Measurements from ENCODE around the gene ELN. TPM values are rescaled to one million over a fixed set of nuclear protein-coding genes. Genes with fewer than 3 reads are reported as not detected.

The ELN gene
- total RNA-seq, 1 experiment from 2014 or later, result not detected

DNA sequence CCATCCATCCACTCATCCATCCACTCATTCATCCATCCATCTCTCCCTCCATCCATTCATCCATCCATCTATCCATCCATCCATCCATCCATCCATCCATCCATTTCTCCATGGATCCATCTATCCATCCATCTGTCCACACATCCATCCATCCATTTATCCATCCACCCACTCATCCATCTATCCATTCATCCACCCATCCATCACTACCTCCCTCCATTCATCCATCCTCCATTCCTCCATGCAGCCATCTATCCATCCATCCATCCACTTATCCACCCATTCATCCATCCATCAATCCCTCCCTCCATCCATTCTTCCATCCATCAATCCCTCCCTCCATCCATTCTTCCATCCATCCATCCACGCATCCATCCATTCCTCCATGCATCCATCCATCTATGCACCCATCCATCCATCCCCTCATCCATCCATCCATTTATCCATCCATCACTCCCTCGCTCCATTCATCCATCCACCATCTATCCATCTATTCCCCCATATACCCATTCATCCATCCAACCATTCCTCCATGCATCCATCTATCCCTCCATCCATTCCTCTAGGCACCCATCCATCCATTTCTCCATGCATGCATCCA lies 21.1 kb downstream of the ELN start:
- in situ Hi-C loops (cut with HindIII; ENCODE audit: low pct_unique_long_range_greater_than_20kb, low sequenced_read_pairs), result no loop called here
- no peak for DNase-seq (ENCODE audit: low read depth, low spot score)

DNA sequence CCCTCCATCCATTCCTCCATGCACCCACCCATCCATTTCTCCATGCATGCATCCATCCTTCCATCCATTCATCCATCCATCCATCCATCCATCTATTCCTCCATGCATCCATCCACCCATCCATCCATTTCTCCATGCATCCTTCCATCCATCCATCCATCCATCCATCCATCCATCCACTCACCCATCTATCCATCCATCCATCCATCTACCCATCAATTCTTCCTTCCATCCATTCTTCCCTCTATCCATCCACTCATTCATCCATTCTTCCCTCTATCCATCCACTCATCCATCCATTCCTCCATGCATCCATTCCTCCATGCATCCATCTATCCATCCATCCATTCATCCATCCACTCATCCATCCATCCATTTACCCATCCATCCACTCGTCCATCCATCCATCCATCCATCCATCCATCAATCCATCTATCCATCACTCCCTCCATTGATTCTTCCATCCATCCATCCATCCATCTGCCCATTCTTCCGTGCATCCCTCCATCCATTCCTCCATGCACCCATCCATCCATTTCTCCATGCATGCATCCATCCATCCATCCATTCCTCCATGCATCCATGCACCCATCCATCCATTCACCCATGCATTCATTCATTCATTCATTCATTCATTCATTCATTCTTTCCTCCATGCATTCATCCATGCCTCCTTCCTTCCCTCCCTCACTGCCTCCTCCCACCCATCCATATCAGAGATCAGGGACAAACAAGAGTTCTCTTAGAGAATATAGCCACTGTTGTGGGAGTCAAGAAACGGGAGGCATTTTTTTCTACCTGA lies 22.2 kb downstream of the ELN start:
- DNase-seq (ENCODE audit: low read depth, low spot score), result no peak
- in situ Hi-C loops (cut with HindIII; ENCODE audit: low pct_unique_long_range_greater_than_20kb, low sequenced_read_pairs), result no loop called here

DNA sequence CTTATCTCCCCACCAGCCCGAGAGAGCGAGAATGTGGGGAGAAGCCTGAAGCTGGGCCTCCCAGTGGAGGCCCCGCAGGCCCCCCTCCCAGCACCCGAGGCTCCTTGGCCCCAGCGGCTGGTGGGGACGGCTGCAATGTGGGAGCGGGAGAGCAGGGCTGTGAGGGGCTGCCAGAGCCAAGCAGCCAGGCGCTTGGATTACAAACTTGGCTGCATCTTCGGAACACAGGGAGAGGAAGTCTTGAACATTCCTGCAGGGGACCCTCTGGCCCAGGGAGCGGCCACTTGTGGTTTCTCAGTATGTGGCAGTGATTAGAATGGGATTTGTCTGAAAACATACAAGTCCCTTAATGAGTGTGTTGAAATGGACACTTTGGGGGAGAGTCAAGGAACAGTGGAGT lies 23.2 kb downstream of the ELN start:
- no peak for DNase-seq (ENCODE audit: low read depth, low spot score)
- in situ Hi-C loops (cut with HindIII; ENCODE audit: low pct_unique_long_range_greater_than_20kb, low sequenced_read_pairs), result no loop called here

DNA sequence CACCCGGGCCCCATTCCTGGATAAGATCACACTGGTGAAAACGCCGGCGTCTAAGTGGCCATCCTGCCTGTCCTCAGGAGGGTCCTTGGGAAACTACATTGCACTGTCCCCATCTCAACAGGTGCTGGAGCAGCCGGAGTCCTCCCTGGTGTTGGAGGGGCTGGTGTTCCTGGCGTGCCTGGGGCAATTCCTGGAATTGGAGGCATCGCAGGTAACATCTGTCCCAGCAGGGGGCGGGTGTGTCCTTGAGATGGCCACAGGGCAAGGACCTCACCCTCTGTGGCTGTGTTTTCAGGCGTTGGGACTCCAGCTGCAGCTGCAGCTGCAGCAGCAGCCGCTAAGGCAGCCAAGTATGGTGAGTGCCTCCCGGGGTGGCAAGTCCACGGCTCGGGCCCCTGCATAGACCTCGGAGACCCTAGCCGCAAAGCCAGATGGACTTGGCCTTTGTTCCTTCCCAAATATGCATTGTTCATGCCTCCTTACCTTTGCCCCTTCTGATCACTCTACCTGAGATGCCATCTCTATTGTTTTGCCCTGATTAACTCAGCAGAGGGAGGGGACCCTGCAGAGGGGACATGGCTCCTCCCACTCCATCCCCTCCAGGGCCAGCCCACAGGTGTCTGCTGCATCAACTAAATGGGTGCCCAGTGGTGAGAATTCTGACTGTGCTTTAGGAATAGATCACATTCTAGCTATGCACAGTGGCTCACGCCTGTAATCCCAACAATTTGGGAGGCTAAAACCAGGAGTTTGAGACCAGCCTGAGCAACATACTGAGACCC lies 23.8 kb downstream of the ELN start:
- peak; percentile 52 for DNase-seq (ENCODE audit: low read depth, low spot score)
- in situ Hi-C loops (cut with HindIII; ENCODE audit: low pct_unique_long_range_greater_than_20kb, low sequenced_read_pairs), result no loop called here

DNA sequence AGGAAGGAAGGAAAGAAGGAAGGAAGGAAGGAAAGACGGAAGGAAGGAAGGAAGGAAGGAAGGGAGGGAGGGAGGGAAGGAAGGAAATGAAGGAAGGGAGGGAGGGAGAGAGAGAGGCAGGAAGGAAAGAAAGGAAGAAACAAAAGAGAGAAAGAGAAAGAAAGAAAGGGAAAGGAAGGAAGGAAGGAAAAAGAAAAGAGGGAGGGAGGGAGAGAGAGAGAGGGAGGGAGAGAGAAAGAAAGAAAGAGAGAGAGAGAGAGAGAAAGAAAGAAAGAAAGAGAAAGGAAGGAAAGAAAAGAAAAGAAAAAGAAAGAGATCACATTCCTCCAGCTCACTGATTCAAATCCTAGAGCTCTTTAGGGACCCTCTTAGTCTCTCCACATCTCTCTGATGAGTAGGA lies 24.7 kb downstream of the ELN start:
- in situ Hi-C loops (cut with HindIII; ENCODE audit: low pct_unique_long_range_greater_than_20kb, low sequenced_read_pairs), result no loop called here
- no peak for DNase-seq (ENCODE audit: low read depth, low spot score)

- no peak for DNase-seq (ENCODE audit: low read depth, low spot score)
- in situ Hi-C loops (cut with HindIII; ENCODE audit: low pct_unique_long_range_greater_than_20kb, low sequenced_read_pairs), result no loop called here
These were observed 25.7 kb downstream of the ELN start for GRCh38 chr7:74053589-74054186.

GRCh38 chr7:74056096-74056915 lies 28.3 kb downstream of the ELN start:
- no peak for DNase-seq (ENCODE audit: low read depth, low spot score)
- in situ Hi-C loops (cut with HindIII; ENCODE audit: low pct_unique_long_range_greater_than_20kb, low sequenced_read_pairs), result no loop called here

DNA sequence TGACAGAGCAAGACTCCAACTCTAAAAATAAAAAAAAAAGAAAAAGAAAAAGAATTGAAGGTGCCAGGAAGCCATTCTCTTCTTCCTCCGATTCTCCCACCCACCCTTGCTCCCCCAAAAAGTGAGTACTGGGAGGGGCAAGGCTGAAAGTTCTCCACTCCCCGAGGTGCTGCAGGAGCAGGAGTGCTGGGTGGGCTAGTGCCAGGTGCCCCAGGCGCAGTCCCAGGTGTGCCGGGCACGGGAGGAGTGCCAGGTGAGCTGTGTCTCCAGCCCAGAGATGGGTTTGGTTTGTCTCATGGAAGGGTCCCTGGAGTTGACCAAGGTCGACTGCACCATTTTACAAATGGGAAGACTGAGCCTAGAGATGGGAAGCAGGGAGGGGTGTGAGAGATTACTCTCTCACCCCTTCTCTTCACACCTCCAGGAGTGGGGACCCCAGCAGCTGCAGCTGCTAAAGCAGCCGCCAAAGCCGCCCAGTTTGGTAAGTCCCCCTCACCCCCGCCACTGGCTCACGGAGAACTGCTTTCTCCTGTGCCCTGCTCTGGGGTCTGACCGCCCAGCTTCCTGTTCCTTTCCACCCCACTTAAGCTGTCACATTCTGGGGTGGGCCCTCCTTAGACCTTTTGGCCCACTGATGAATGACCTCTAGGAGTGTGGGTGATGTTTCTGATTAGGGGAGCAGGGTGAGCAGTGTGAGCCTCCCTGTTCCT lies 29.4 kb downstream of the ELN start:
- in situ Hi-C loops (cut with HindIII; ENCODE audit: low pct_unique_long_range_greater_than_20kb, low sequenced_read_pairs), result no loop called here

DNA sequence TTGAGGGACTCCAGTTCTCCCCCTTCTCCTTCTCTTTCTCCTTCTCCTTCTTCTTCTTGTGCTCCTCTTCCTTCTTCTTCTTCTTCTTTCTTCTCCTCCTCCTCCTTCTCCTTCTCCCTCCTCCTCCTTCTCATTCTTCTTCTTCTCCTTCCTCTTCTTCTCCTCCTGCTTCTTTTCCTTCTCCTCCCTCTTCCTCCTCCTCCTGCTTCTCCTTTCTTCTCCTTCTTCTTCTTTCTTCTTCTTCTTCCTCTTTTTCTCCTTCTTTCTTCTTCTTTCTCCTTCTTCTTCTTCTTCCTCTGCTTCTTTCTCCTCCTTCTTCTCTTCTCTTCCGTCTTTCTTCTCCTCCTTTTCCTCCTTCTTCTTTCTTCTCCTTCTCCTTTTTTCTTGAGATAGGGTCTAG lies 30.0 kb downstream of the ELN start:
- in situ Hi-C loops (cut with HindIII; ENCODE audit: low pct_unique_long_range_greater_than_20kb, low sequenced_read_pairs), result no loop called here
- no peak for DNase-seq (ENCODE audit: low read depth, low spot score)

More for the DNA sequence above, 29.4 kb downstream of the ELN start:
- no peak for DNase-seq (ENCODE audit: low read depth, low spot score)

GRCh38 chr7:74058486-74058885 lies 30.5 kb downstream of the ELN start:
- in situ Hi-C loops (cut with HindIII; ENCODE audit: low pct_unique_long_range_greater_than_20kb, low sequenced_read_pairs), result no loop called here

GRCh38 chr7:74059037-74059436 lies 31.1 kb downstream of the ELN start:
- no peak for DNase-seq (ENCODE audit: low read depth, low spot score)
- in situ Hi-C loops (cut with HindIII; ENCODE audit: low pct_unique_long_range_greater_than_20kb, low sequenced_read_pairs), result no loop called here

More at GRCh38 chr7:74058486-74058885, 30.5 kb downstream of the ELN start:
- no peak for DNase-seq (ENCODE audit: low read depth, low spot score)

DNA sequence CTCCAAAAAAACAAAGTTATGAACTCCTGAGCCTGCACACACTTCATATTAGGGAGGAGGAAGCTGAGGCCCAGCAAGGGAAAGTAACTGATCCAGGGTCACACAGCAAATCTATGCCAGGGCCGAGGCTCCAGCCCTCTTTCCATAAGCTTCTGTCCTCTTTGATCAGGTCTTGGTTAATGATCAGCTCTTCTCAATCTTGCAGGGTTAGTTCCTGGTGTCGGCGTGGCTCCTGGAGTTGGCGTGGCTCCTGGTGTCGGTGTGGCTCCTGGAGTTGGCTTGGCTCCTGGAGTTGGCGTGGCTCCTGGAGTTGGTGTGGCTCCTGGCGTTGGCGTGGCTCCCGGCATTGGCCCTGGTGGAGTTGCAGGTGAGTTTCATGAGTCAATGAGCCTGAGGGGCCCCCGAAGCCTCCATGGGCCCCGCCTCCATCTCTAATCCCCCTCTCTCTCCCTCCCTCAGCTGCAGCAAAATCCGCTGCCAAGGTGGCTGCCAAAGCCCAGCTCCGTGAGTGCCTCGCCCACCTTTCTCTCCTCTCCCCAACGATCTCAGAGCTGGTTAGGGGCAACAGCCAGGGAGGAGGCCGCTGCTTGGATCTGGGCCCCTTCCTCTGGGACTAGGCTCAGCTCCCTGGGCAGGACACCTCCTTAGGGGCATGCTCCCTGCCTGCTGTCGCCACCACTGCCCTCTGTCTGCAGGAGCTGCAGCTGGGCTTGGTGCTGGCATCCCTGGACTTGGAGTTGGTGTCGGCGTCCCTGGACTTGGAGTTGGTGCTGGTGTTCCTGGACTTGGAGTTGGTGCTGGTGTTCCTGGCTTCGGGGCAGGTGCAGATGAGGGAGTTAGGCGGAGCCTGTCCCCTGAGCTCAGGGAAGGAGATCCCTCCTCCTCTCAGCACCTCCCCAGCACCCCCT lies 32.0 kb downstream of the ELN start:
- in situ Hi-C loops (cut with HindIII; ENCODE audit: low pct_unique_long_range_greater_than_20kb, low sequenced_read_pairs), result no loop called here

DNA sequence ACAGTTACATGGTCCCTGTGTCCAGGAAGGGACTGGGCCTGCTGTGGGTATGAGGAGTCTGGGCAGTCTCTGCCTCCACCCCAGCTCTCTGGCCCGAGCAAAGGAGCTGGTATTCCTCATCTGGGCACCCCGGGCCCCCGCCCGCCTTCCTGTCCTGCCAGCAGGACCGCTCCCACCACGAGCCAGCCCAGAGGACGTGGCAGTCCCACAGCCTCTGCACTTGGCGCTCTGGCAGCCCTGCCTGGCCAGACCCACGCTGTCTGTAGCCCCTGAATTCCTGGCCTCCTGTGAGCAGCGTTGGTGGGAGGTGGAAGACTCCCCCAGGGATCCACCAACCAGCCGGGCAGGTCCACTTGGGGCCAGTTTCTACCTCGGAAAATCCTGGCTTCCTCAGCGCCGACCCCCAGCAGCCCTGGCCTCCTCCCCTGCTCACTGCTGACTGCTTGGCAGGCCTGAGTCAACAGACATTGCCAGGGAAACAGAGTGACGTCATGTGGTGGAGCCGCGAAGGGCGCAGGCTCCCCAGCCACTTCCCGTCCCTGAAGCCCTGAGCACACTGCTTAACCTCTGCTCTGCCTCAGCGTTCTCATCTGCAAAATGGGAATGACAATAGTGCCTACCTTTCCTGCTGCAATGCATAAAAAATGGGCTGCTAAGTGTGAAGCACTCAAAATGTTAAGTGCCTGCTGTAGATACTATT lies 34.0 kb downstream of the ELN start:
- peak; percentile 76 for DNase-seq (ENCODE audit: low read depth, low spot score)
- in situ Hi-C loops (cut with HindIII; ENCODE audit: low pct_unique_long_range_greater_than_20kb, low sequenced_read_pairs), result no loop called here

More for the DNA sequence above, 32.0 kb downstream of the ELN start:
- no peak for DNase-seq (ENCODE audit: low read depth, low spot score)

DNA sequence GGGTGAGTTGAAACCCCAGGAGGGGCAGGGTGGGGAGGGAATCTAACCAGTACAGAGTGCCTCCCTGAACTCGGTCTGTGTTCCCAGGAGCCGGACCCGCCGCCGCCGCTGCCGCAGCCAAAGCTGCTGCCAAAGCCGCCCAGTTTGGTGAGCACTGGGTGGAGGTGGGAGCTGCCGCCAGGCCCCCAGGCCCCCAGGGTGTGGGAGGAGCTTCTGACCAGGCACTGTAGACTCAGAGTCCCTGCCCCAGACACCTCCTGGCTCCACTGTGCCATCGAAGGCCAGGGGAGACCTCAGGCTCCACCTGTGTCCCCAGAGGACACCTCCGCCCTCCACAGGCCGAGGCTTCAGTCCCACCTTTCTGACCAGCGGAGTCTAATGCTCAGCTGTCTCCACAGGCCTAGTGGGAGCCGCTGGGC lies 35.3 kb downstream of the ELN start:
- DNase-seq (ENCODE audit: low read depth, low spot score), result no peak
- in situ Hi-C loops (cut with HindIII; ENCODE audit: low pct_unique_long_range_greater_than_20kb, low sequenced_read_pairs), result no loop called here

DNA sequence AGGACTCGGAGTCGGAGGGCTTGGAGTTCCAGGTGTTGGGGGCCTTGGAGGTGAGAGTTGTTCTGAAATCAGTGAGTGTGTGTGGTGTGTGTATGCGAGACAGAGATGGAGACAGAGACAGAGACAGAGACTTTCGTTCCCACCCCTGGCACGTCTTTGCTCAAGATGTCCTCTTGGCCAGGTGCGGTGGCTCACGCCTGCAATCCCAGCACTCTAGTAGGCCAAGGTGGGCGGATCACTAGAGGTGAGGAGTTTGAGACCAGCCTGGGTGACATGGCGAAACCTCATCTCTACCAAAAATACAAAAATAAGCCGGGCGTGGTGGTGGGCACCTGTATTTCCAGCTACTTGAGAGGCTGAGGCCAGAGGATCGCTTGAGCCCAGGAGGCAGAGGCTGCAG lies 35.7 kb downstream of the ELN start:
- DNase-seq (ENCODE audit: low read depth, low spot score), result no peak
- in situ Hi-C loops (cut with HindIII; ENCODE audit: low pct_unique_long_range_greater_than_20kb, low sequenced_read_pairs), result no loop called here
